Measurements from ENCODE around the gene CXorf49.
"Not testable (repeated sequence)": the region's sequence is repeated elsewhere in the genome, so short reads cannot be mapped to it uniquely, and the experiment has no call there.

Gene CXorf49

GRCh38 chrX:71718185-71718584, at the start of gene CXorf49:
Gene CXorf49 (minus strand): TSS chrX:71718285. CDS start chrX:71718151, 134 bp downstream.
- H3K27ac ChIP-seq = not testable (repeated sequence)

- H3K27ac ChIP-seq = not testable (repeated sequence)
Measured at GRCh38 chrX:71767134-71767533, 49.0 kb upstream of the CXorf49 start.

DNA sequence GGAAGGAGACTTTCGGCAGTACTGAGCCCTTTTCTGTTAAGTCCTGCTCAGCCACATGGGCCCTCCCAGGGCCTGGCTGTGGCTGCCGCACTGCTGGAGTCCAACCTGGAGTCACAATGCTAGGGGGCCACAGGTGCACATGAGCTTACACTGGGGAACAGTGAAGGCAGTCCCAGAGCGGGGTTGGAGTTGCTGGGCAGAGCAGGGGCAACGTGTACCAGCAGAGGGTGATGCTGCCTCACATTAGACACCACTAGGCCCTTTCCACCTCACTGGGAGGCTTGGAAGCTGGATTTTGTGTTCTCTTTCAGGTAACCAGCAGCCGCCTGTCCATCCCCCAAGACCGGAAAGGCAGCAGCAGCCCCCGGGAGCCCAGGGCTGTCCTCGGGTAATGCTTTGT, 47.5 kb upstream of the CXorf49 start:
- H3K27ac ChIP-seq = not testable (repeated sequence)

GRCh38 chrX:71764832-71765231, 46.7 kb upstream of the CXorf49 start:
- H3K27ac ChIP-seq = not testable (repeated sequence)

GRCh38 chrX:71763049-71763448, 45.0 kb upstream of the CXorf49 start, which contains the start of gene CXorf49B:
Gene CXorf49B (plus strand): TSS chrX:71763349. CDS start chrX:71763424, 75 bp downstream.
- H3K27ac ChIP-seq = not testable (repeated sequence)

DNA sequence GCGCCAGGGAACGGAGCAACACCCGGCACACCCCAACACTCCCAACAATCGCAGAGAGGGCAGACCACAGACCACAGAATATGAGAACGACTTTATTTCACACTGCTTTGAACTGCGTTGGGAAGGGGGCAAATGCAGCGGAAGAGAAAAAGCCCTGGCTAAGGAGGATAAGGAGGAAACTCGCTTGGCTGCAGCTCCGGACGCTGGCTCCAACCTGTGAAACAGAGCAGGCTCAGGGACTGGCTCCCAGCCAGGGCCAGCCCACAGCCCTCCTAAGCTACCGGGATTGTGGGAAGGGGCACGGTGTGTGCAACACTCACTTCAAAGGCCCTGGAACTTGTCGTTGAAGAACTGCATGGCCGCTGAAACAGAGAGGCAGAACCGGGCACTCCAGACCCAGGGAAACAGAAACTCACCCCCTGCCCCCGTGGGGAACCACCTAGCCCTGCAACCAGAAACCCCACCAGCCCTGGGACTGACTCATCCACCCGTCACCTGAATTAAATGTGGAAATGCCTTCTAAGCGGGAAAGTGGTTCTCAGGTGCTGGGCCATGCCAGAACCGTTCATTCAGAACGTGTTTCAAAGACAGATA, 42.7 kb upstream of the CXorf49 start:
- H3K27ac ChIP-seq = not testable (repeated sequence)

DNA sequence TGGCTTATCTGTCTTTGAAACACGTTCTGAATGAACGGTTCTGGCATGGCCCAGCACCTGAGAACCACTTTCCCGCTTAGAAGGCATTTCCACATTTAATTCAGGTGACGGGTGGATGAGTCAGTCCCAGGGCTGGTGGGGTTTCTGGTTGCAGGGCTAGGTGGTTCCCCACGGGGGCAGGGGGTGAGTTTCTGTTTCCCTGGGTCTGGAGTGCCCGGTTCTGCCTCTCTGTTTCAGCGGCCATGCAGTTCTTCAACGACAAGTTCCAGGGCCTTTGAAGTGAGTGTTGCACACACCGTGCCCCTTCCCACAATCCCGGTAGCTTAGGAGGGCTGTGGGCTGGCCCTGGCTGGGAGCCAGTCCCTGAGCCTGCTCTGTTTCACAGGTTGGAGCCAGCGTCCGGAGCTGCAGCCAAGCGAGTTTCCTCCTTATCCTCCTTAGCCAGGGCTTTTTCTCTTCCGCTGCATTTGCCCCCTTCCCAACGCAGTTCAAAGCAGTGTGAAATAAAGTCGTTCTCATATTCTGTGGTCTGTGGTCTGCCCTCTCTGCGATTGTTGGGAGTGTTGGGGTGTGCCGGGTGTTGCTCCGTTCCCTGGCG, 2.3 kb upstream of the CXorf49 start:
- not testable (repeated sequence) for H3K27ac ChIP-seq

DNA sequence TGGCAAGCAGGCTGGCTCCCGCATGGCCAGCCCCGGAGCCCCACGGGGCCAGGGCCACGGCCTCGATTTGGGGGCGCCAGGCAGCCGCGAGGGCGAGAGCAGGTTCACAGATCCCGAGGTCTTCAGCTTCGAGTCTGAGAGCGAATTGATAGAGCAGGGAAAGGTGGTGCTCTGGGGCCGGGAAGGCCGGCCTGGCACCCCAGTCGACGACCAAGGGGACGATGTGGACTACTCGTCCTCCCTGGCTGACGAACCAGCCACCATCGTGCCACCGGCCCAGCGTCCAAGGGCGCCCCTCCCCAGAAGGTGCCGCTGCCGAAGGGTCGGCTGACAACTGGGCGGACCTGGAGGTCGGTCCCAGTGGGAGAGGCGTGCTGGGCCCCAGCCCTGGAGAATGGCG, 1.1 kb upstream of the CXorf49 start:
- not testable (repeated sequence) for H3K27ac ChIP-seq

- H3K27ac ChIP-seq = not testable (repeated sequence)
Measured at GRCh38 chrX:71716323-71716722, 1.8 kb downstream of the CXorf49 start.

GRCh38 chrX:71715551-71715950, 2.5 kb downstream of the CXorf49 start:
- H3K27ac ChIP-seq = not testable (repeated sequence)

GRCh38 chrX:71714064-71714463, 4.0 kb downstream of the CXorf49 start:
- H3K27ac ChIP-seq = not testable (repeated sequence)

DNA sequence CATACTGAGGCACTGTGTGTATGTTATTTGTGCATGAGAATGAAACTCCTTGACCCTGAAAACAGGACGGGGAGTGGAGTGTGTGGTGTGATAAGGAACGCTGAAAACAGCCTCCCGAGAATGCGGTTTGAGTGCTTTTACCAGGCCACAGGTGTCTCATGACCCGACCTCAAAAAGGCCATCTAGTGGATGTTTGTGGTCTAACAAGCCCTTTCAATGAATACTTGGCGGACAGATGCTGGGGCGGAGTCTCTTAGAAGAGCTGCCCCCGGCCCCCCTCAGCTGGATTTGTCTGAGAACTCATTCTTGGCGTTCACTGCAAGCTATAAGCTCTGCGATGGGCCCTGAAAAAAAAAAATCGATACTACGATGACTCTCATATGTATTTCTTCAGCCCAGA, 15.2 kb downstream of the CXorf49 start:
- H3K27ac ChIP-seq = not testable (repeated sequence)

DNA sequence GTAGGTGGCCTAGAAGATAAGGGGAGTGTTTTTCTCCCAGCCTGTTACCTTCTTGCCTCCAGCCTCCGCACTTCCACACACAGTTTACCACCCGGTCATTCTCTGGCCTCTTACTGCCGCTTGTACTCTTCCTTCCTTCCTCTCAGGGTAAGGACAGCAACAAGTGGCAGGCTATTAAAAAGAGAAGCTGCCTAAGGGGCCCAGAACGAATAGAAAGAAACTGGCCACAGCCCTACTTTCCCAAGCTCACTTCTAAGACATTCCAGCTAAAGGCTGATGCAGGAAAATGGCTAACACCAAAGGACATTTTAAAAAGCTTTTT, 19.1 kb downstream of the CXorf49 start:
- not testable (repeated sequence) for H3K27ac ChIP-seq

DNA sequence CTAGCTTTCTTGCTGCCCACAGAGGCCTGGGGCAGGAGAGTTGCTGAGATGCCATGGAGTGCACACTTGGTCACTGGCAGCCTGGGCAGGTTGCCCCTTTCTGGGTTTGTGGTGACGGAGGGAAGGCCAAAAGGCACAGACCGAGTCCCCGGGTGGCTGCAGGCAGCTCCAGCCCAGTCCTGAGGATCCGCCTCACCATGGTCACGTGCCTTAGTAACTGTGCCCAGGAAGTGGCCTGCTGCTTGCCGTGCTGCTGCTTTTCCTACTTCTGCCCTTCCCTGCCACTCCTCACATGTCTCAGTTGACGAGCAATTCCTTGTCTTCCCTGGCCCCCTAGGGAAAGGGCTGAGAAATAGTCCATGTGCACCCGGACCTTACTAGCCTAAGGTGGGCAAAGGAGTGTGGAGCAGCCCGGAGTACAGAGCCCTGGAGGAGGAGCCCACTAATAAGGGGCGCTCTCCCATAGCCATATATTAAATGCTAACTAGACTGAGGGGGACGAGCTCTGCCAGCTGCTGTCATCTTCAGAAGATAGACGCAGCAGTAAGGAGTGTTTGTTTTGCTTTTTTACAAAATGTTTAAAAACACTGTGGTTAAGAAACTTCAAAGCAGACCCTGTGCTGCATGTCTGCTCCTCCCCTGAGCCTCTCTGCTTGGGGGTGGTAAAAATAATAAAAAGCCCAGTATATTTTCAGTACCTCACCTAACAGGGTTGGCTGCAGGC, 19.6 kb downstream of the CXorf49 start:
- not testable (repeated sequence) for H3K27ac ChIP-seq

DNA sequence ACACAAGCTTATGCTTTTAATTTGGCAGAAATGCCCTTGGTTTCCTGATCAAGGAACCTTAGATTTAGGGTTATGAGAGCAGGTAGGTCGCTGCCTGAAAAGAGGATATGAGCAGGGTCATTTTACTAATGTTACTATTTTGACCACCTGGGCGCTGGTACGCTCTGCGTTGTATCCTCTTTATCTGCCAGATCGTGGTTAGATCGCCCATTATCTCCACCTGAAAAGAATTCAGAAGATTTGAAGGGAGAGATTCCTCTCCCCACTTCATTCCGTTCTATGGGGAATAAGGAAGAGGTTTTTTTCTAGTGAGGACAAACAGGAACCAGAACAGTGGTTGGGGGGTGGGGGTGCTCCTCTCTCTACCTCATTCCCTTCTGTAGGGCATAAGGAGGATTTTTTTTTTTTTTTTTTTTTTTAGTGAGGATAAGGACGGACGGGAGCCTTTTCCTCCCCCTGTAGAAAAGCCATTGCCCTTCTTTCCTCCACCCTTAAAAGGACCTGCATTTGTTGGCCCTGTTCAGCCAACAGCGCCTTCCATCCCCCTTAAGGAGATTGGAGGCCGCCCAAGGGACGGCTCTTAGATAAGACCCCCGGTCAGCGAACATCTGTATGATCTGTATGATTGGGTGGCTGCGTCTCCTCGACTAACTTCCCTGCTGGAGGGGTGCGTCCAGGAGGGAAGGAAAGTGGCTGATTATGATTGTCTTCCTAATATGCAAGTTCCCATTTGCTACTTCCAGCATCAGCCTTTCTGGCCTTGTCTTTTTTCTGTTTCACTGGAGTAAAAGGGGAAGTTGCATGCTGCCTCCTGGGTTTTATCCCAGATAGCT, 20.4 kb downstream of the CXorf49 start:
- H3K27ac ChIP-seq = not testable (repeated sequence)

GRCh38 chrX:71696641-71697465, 21.2 kb downstream of the CXorf49 start:
- not testable (repeated sequence) for H3K27ac ChIP-seq

Data from VCaP (cell line).